ENCODE results near the gene SLC50A1. TPM values are rescaled to one million over a fixed set of nuclear protein-coding genes. Genes with fewer than 3 reads are reported as not detected.

The SLC50A1 gene
- total RNA-seq, 1 experiment from 2014 or later = 67.6 TPM

GRCh38 chr1:155130272-155131006 is 5.2 kb upstream of the SLC50A1 start:
- Histone ChIP-seq H3K27ac (peak overlapping the region; percentile 98), H3F3A (ENCODE audit: insufficient read depth, low read depth) (peaks cover 70% of the 10 kb centered on the region), H3K4me3 (peak overlapping the region; percentile 85), H3K9me2 (ENCODE audit: insufficient read depth) (no peaks in the 10 kb centered on the region), H3K27me3 (ENCODE audit: insufficient read depth, low read depth) (no peaks in the 10 kb centered on the region), H4K20me1 (ENCODE audit: insufficient read depth) (no peaks in the 10 kb centered on the region), H3K4me1 (replicated peaks; ENCODE audit: insufficient read depth) (peaks cover 55% of the 10 kb centered on the region), H3K9me3 (ENCODE audit: insufficient read depth, low read depth) (no peaks in the 10 kb centered on the region), H2AFZ (no peak overlapping the region), H3K79me2 (ENCODE audit: low read depth) (peaks cover 48% of the 10 kb centered on the region), H3K4me2 (peak overlapping the region; percentile 99), H3K36me3 (ENCODE audit: low read depth) (peaks cover 29% of the 10 kb centered on the region)
- intact Hi-C loops (cut with micrococcal nuclease; ENCODE audit: unreplicated experiment) = no loop called here
- POLR2A ChIA-PET (ENCODE audit: unreplicated experiment) = interaction anchor here (0.6 kb wide), 1 partner anchor 64 kb away, joined by 6 read pairs; no protein-coding TSS in a partner anchor
- BruUV-seq (replicated peaks) = no TSS peak
- TF ChIP-seq CTCF (conservative IDR thresholded peaks at IDR 0.05) (no peak), EZH2 (IDR thresholded peaks at IDR 0.05; ENCODE audit: low read depth) (no peak)
- no peak for DNase-seq
- CTCF ChIA-PET = interaction anchor here (0.6 to 1.2 kb wide), 3 partner anchors 14 to 149 kb away, joined by 3 to 4 read pairs (median 3); no protein-coding TSS in a partner anchor

DNA sequence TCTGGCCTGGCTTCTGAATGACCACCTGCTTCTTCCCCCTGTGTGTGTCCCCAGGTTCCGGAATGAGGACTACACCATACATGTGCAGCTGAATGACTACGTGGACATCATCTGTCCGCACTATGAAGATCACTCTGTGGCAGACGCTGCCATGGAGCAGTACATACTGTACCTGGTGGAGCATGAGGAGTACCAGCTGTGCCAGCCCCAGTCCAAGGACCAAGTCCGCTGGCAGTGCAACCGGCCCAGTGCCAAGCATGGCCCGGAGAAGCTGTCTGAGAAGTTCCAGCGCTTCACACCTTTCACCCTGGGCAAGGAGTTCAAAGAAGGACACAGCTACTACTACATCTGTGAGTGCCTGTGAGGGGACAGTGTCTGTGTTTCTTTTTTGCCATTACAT is 4.4 kb upstream of the SLC50A1 start:
- peaks cover 48% of the 10 kb centered on the region for H3K79me2 ChIP-seq (ENCODE audit: low read depth)
- no peaks in the 10 kb centered on the region for H3K9me3 ChIP-seq (ENCODE audit: insufficient read depth, low read depth)
- ChIA-PET CTCF (interaction anchor here (0.5 kb wide), 1 partner anchor 517 kb away, joined by 8 read pairs; no protein-coding TSS in a partner anchor), POLR2A (ENCODE audit: unreplicated experiment) (no interaction called here)
- intact Hi-C loops (cut with micrococcal nuclease; ENCODE audit: unreplicated experiment) = no loop called here
- H3K4me1 ChIP-seq (replicated peaks; ENCODE audit: insufficient read depth) = peaks cover 47% of the 10 kb centered on the region
- no peak for DNase-seq
- no TSS peak for BruUV-seq (replicated peaks)
- no peak overlapping the region for H3K4me3 ChIP-seq
- peak overlapping the region; percentile 99; the same call in 1 of the 2 replicates for H3K4me2 ChIP-seq
- no peaks in the 10 kb centered on the region for H3K27me3 ChIP-seq (ENCODE audit: insufficient read depth, low read depth)
- H3K9me2 ChIP-seq (ENCODE audit: insufficient read depth) = no peaks in the 10 kb centered on the region
- no peak overlapping the region for H2AFZ ChIP-seq
- TF ChIP-seq EZH2 (IDR thresholded peaks at IDR 0.05; ENCODE audit: low read depth) (no peak), CTCF (conservative IDR thresholded peaks at IDR 0.05) (no peak)
- H3K27ac ChIP-seq = peak overlapping the region; percentile 98
- peaks cover 70% of the 10 kb centered on the region for H3F3A ChIP-seq (ENCODE audit: insufficient read depth, low read depth)
- peaks cover 29% of the 10 kb centered on the region for H3K36me3 ChIP-seq (ENCODE audit: low read depth)
- no peaks in the 10 kb centered on the region for H4K20me1 ChIP-seq (ENCODE audit: insufficient read depth)

DNA sequence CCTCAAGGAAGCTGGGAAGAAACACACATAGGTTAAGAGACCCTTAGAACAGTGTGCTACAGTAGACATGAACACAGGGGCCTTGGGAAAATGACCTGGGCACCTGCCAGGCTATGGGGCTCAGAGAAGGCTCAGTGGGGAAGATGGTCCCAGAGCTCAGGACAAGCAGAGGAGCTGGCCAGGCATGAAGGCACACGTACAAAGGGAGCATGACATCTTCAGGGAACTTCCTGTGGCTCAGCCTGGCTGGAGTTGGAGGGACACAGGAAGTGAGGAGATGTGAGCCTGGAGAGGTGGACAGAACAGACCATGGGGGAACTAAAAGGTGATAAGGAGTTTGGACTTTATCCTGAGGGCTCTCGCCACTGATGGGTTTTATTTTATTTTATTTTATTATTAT is 3.8 kb upstream of the SLC50A1 start:
- peaks cover 52% of the 10 kb centered on the region for H3K79me2 ChIP-seq (ENCODE audit: low read depth)
- H4K20me1 ChIP-seq (ENCODE audit: insufficient read depth) = no peaks in the 10 kb centered on the region
- peaks cover 29% of the 10 kb centered on the region for H3K36me3 ChIP-seq (ENCODE audit: low read depth)
- peaks cover 43% of the 10 kb centered on the region for H3K4me1 ChIP-seq (replicated peaks; ENCODE audit: insufficient read depth)
- intact Hi-C loops (cut with micrococcal nuclease; ENCODE audit: unreplicated experiment) = no loop called here
- H3K27me3 ChIP-seq (ENCODE audit: insufficient read depth, low read depth) = no peaks in the 10 kb centered on the region
- H3K9me3 ChIP-seq (ENCODE audit: insufficient read depth, low read depth) = no peaks in the 10 kb centered on the region
- no peak overlapping the region for H2AFZ ChIP-seq
- POLR2A ChIA-PET (ENCODE audit: unreplicated experiment) = interaction anchor here (0.7 kb wide), 1 partner anchor 508 kb away, joined by 5 read pairs; no protein-coding TSS in a partner anchor
- CTCF ChIA-PET = no interaction called here
- H3K9me2 ChIP-seq (ENCODE audit: insufficient read depth) = no peaks in the 10 kb centered on the region
- no peak for TF ChIP-seq CTCF (conservative IDR thresholded peaks at IDR 0.05)
- TF ChIP-seq EZH2 (IDR thresholded peaks at IDR 0.05; ENCODE audit: low read depth) = no peak
- H3K4me2 ChIP-seq = 0 out of 2 replicates have a peak overlapping the region, but pooled peaks have one; percentile 99
- H3K4me3 ChIP-seq = no peak overlapping the region
- peaks cover 67% of the 10 kb centered on the region for H3F3A ChIP-seq (ENCODE audit: insufficient read depth, low read depth)
- DNase-seq = no peak
- H3K27ac ChIP-seq = no peak overlapping the region
- BruUV-seq (replicated peaks) = no TSS peak

Data from PC-9 (cell line).